GM19324 (cell line): ENCODE measurements around the gene IQCM.

Experiments used
- ATAC-seq: cut with Tn5 transposase; IDR thresholded peaks from one replicate; pipeline ENCODE4 v1.9.1; 2021; ENCODE audit warnings: mild to moderate bottlenecking, moderate library complexity; ENCODE audit not compliant: unreplicated experiment, low FRiP score

Gene IQCM

DNA sequence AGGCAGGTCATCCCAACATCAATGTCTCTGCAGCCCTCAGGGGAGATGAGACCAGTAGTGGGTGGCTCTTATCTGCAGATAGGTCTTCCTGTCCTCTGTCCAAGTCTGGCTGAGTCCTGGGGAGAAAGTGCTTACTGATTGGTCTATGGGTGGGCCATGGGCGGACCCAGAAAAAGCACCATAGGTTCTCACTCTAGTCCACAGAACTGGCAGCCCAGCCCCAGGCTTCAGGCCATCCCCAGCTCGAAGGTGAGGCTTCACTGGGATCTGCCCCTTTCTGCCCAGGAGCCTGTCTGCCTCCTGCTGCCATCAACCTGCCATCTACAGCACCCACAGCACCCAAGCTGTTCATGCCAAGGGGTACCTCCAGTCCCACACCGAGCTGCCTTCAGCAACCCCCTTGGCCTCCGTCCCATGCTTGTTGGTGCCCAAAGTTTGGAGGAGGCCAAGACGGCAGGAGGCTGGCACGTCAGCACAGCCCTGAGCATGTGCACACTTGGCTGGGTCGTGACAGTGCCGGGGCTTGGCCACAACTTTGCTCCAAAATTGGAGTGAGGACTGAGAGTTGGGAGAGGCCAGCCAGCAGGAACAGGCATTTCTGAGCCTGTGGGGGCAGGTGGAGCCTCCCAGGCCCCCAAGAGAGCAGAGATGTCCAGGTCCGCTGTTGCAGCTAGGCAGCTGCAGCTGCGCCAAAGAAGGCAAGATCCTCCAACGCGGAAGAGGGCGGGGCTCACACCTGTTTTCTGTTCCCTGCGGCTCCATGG, 99.6 kb downstream of the IQCM start:
- ATAC-seq: no peak

DNA sequence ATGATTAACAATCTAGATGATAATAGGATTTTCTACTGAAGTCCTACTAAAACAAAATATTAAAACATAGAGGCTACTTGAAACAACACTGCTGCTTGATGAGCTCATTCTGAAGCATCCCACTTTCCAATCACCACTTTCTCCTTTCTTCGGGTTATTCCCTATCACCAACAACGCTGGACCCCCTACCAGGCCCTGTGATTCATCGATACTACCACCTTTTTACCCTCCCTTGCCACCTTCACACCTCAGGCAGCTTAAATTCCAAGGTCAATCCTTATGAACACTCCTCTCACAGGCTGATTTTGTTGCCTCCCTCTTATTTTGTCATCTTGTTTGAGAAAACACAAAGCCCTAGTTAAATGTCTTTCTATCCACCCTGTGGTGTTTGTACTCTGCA, 102.6 kb downstream of the IQCM start:
- ATAC-seq: no peak

DNA sequence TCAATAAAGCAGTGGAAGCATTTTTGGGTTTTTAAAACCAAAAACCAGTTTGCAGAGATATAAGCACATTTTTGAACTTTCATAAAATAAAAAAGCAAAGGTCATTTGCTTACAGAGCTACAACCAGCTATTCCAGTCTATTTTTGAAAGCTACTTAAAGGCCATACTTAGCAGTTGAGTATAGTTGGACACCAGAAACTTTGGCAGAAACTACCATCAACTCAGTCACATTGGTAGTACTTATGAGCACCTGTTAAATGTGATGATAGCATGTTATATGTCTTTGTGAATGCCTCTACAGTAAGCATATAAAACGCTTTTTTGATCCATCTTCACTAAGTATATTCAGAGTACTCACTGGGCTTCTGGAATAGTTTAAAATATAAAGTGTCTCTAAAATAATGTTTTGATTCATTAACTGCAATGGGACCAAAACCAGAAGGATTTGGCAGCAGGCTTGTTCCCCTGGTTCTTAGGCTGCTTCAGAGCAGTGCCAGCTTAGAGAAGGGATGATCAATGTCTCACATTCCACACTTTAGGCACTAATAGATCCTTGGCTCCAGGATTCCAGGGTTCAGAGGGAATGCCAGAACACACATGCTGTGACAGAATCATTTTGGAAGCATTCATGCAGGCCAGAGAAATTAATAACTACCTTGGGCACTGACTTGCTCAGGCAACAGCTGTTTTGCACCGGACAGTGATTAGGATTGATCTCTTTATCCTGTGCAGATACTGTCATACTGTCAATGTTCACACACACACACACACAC, 103.9 kb downstream of the IQCM start:
- ATAC-seq: no peak

DNA sequence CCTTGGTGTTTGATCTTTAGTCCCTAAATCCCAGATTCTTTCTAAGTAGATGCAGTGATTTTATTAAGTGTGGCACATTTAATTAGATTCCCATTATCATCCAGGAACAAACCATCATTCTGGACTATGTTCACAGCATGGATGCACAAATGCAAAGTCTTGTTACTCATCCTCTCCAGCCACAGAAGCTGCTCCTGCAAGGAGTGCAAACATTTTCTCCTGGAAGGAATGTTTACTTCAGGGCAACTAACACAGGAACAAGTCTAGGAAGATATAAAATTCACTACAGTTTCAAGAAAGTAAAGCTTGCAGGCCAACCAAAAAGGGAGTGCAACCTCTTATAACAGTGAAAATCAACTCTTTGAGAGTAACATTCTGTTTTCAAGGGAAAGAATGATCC, 106.0 kb downstream of the IQCM start:
- ATAC-seq: no peak

DNA sequence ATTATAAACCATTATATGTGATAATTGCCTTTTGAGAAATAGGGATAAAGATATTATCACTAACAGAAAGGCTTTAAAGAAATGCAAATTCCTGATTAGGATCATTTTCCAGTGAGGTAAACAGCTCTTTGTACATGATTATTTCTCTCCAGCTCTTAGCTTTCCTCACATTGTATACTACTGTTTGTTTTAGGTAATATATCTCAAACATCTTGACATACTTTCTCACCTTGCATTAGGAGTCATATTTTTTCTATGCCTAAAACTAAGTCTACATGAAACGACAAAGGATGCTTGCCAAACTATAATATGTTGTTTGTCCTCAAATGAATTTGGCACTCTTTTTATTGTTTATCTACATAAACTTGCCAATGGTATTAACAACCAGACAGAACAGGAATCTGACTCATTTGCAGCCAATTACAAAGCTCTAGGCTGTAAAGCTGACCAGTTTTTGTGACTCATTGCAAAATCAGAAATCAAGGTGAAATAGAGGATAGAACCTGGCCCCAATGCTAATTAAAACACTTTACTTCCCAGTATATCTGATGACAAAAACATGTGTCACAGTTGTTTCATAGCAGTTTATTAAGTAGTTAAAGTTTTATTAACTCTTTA, 107.0 kb downstream of the IQCM start:
- no peak for ATAC-seq

DNA sequence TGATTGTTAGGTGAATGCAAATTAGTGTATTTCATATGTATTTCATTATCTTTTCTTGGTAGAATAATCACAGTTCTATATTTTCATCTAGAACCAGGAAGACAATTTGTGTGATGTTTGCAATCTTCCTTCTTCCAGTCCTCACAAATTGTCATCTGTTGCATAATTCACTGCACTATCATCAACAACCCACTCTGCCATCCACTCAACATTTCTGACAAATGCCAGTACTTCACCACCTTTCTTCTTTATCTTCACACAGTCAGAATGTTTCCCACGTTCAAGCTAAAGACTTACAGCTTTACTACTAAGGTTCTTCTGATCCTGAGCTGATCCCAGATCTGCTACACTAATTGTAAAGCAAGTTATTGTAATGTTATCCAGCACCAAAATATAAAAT, 107.8 kb downstream of the IQCM start:
- ATAC-seq: no peak

DNA sequence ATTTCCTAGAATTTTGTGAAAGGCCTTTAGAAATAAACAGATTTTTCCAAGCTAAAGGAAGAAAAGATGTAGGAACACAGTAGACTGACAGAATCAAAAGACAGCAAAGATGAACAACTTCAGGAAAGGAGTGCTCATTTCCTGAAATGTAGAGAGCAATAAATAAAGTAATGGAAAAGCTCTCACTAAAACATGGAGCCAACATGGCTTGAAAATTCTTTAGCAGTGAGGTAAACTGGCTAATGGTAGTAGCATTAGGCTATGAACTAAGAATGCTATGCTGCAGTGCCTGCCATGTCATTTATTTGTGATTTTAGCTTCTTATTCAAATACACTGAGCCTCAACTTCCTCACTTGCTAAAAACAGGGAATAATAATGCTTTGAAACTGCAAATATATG, 108.7 kb downstream of the IQCM start:
- ATAC-seq: no peak

DNA sequence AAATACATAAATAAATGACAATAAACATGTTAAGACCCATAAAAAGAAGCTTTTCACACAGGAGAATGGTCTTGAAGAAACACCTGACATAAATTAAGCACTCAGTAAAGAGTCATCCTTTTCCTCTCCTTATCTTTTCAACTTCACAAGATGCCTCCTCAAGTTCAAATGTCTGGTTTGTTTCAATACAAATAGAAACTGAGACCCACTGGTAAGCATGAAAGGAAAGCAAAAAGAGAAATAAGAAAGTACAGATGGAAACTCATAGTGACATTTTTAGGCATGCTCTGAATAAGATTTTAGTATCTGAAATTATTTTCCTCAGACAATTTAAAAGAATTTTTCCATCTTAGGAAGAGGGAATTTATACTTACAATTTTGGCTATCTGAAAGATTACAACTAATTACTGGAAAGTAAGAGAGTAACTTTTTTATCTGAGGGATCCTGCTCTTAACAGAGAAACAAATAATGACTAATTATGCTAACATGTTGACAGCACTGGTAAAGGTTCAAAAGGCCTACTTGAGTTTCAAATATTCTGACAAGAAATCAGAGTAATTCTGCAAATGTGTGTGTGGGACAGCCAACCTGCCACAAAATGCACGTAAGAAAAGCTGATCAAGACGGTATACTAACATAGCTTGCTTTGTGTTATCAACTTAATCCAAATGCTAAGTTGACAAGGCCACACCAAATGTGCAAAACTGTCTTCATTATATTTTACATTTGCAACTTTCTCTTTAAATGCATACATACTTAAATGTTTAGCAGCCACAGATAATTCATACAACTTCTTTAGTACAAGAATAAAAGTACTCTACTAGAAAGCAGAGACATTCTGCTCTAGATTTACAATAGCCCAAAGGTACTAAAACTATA, 113.0 kb downstream of the IQCM start:
- ATAC-seq: no peak

DNA sequence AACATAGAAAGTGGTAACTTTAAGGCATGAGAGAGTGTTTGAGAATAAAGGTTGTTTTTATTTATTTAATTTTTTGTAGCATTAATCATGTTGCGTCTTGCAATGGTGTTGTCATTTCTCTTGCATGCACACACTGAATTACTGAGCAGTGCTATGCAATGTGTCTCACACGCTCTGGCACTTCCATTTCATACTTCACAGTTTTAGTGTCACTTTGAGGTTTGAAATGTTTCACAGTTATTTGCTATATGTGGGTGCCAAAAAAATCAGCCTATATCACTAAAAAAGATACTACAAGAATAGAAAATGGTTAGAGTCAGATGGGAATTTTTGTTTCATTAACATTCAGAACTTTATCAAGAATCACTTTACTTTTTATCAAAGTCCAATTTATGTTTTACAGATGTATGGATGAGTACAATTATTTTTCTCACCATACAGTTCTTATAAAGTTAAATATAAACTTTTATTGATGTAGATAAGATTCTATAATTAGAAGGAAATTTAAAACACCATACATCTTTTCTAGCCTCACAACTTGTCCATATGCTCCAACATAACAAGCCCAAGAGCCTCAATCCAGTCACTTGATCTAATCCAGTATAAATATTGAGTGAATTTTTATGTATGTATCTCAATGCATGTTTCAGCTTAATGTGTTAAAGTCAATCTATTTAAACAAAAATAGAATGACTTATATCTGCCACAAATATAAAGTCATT, 114.0 kb downstream of the IQCM start:
- no peak for ATAC-seq

DNA sequence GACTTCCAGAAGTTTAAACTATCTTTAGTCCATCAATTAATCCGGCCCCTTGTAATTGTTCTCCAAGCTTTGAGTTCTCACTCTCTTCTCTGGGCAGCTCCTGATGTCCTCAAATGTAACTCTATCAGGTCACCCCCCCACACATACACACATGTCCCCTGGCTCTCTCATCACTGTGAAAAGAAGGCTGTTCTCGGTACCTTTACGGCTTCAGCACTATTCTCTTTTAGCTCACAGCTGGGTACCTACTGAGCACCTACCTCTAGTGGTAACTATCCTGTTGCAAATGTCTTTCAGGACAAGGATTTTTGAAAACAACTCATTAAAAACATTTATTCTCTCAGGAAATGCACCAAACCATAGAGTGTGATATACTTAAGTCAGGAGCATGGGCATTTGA, 115.4 kb downstream of the IQCM start:
- no peak for ATAC-seq

DNA sequence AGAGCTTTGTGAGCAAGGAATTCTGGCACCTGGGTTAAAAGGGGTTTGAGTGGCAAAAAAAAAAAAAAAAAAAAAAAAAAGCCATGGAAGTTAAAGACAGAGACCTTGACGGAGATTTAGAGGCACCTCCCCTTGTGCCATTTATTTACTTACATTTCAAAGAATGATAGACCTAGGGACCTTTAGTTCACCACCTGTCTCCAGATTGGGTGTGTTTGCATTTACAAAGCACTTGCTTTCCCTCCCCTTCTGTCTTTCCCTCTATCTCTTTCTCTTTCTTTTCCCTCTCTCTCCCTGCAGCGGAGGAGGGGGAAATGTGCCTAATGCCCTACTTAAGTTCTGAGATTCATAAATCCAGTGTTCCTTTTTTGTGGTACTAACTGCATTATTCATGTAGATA, 116.0 kb downstream of the IQCM start:
- no peak for ATAC-seq

DNA sequence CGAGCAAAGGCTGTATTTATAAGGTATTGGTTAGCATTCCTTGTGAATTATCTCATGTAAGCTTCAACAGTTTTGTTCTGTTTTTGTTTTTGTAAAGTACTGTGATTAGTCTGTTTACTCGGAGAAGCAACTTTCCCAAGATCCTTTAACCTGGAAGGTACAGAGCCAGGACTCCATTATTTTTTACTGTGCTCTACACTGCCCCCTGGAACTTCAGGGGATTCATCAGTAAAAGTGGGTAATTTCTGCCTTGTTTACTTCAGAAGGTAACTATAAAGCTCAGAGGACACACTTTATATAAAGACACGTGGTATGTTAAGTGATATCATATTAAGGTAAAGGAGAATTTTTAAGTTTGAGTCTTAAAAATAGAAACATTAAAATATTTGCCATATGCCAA, 124.9 kb downstream of the IQCM start:
- no peak for ATAC-seq

DNA sequence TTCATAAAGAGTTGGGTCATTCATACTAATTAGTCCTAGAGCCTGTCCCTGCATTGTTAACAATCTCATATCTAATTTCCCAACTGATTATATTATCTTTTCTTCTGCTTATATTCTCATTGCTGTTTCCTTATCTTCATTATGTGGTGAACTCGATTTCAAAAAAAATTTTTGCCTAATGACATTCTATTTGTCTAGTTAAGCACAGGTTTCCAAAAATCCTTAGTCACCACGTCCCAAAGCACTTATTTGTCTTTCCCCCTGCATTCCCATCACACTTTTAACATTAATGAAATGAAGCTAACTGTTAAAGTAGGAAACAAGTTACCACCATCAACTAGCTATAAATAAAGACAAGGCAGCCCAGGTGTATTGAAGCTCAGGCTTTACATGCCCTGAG, 131.1 kb downstream of the IQCM start:
- no peak for ATAC-seq

DNA sequence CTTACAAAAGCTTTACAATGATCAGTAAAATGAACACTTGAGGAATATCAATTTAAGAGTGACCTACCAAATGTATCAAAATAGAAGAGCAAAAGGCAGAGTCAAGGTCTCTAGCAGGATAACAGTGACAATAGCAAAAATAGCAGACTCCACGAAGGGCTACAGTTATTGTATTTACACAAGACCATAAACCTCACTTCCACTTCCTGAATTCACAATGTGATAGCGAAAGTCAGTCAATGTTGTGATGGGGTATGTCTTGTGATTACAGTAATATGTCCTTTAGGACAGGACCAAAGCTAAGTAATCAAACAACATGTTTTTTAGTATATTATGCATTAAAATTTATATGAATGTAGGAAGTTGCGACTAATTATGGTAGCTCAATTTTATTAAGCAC, 139.6 kb downstream of the IQCM start:
- peak; percentile 95 for ATAC-seq

DNA sequence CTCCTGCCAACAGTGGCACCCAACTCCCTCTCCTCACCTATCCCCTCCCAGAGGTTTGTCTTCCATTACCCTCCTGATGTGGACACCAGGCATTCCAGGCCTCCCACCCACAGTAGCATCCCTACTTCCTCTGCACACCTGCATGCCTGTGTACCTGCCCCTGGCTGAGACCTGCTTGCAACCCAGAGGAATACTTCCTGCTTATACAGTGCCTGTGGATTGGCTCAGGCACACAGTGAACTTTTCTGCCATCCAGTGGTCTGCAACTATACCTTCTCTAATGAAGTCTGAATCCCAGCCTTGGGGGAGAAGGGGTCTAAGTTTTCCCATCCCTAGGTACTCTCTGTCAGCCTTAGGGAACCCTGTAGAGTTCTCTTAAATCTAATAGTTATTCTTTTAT, 169.9 kb downstream of the IQCM start:
- ATAC-seq: no peak

DNA sequence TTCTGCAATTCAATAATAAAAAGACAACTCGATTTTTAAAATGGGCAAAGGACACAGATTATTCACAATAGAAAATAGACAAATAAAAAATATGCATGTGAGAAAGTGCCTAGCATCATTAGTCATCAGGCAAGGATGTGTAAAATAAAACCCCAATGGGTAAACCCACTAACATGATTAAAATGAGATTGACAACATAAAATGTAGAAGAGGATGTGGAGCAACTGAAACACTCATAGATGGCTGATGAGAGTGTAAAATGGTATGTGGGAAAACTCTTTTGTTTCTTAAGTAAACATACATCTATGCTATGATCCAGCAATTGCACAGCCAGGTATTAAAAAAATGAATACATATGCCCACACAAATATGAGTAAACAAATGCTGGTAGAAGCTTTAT, 177.6 kb downstream of the IQCM start:
- ATAC-seq: no peak

DNA sequence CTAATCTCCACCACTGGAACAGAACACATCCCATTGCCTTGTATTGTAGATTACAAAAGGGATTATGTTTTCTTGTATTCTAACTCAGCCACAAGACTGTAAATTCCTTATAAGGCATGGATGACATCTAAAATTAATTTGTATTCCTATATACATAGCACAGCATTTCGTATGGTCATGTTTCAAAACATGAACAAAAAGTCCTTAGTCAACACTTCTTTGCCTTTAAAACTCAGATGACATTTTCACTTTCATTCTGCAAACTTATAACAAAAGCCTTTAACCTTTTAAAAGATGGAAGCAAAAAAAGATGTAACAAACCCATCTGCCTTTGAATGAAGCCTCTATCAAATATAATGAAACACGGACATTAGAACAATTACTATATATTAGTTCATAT, 181.3 kb downstream of the IQCM start:
- ATAC-seq: no peak

DNA sequence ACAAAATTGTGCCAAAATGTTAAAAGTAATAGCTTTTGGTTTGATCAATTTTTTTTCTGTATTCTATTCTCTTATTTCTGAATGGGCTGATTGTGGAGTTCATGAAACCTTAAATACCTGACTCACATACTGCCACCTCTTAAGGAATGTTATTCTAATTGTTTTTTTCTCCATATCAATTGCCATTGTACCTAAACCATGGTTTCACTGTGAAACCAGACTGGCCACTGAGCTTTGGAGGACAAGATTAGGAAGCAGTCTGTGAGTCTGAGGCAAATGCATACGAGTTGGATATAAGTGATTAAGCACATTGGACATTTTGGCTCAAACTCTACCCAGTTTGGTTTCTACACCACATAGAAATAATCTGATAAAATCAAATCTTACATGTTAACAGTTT, 184.0 kb downstream of the IQCM start:
- ATAC-seq: no peak

DNA sequence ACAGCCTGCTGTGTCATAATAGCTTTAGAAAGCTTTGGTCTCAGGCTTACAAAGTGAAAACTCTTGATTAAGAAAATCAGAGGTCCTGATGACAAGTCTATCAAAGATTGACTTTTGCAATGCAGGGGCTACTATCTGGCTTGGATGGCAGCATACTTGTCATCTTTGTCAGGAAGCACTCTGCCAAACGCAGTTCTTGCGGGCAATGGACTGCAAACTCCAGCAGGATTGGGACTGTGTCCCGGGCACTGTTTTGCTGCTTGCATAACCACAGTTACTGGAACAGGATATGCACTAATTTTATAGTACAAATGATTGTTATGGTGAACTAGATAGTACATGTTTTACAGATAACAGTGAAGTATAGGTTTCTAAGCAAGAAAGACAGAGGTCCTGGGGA, 185.6 kb downstream of the IQCM start:
- ATAC-seq: no peak
